GM18526 (cell line): ENCODE data around the gene KCND3.

Source experiments
- POLR2A ChIP-seq: IDR thresholded peaks from 3 replicates; pipeline ENCODE4 v1.6.1; 2011; ENCODE audit not compliant: insufficient read length; ENCODE audit errors: extremely low read depth

KCND3 gene

DNA sequence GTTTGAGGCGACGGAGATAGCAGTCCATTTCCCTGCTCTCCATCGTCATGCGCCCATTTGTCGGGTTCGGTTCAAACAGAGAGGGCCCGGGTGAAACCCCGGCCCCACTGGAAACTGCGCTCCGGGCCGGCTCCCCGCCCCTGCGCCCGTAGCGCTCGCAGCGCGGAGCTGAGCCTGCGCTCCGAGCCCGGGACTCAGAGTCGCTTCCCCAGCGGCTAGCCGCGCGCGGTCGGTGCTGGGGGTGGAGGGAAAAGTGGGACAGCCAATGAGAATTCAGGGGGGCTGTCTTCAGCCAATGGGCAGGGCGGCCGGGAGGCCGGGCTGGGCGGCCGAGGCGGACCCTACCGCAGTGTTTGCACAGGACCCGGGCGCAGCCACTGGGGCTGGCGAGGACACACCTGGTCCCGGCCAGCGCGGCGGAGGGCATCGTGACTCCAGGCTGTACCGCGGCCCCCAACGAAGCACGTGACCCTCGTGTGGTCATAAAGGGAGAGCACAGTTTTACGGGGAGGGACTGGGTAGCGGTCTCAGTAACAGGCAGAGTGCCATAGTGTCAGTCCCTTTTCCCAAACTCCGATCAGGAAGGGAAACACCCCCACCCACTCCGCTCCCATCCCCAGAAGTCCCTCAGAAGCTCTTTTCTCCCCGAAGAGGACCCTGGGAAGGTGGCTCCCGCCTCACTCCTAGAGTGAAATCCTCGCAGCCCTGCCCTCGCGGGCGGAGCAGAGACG lies 250.1 kb downstream of the KCND3 start, which contains the start of gene INKA2:
Gene INKA2 (minus strand): TSS at position 202 of the 731 bp plus-strand sequence. CDS start 153 bp downstream, at position 49.
- peak; percentile 66 for TF ChIP-seq POLR2A

DNA sequence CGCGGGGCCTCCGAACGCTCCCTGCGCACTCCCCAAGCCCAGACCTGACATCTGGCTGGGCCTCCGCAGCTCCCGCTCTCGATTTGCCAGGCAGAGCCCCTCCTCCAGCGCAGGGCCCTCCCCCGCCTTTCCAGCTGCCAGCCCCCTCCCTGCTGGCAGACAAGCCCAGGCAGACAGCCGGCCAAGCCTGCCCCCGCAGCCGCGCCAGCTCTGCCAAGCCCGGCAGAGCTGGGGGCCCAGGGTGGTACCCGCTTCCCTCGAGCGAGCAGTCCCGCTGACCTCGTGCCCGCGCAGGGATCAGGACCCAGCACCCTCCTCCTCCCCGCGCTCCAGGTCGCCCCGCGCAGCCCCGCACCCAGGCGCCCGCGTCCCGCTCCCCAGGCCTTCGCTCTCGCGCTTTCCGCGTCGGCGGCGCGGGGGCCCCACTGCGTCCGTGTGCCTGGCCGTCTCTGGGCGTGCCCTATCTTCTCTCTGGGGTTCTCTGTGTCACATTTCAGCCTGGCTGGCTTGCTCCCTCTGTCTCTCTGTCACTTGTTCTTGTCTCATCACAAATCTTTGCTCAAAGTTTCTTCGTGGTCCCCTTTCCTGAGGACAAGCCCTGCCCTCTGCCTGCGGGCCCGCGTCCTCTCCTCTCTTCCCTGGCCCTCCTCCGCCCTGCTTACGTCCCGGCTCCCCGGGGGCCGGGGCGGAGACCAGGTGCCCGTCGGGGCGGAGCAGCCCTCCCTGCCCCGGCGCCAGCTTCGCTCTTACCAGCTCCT lies 250.9 kb downstream of the KCND3 start:
- peak; percentile 58 for TF ChIP-seq POLR2A

DNA sequence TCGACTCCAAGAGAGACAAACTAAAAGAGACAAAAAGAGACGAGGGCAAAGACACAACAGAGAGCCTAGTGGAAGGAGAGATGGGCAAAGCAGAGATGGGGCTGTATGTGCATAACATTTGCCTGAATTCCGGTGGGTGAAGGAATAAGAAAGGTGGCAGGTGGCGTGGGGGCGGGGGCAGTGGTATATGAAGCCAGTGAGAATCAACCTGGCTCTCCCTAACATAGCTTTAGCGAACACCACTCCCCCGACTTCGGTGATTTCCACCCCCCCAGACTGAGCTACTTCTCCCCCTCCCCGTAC lies 251.4 kb downstream of the KCND3 start:
- no peak for TF ChIP-seq POLR2A

DNA sequence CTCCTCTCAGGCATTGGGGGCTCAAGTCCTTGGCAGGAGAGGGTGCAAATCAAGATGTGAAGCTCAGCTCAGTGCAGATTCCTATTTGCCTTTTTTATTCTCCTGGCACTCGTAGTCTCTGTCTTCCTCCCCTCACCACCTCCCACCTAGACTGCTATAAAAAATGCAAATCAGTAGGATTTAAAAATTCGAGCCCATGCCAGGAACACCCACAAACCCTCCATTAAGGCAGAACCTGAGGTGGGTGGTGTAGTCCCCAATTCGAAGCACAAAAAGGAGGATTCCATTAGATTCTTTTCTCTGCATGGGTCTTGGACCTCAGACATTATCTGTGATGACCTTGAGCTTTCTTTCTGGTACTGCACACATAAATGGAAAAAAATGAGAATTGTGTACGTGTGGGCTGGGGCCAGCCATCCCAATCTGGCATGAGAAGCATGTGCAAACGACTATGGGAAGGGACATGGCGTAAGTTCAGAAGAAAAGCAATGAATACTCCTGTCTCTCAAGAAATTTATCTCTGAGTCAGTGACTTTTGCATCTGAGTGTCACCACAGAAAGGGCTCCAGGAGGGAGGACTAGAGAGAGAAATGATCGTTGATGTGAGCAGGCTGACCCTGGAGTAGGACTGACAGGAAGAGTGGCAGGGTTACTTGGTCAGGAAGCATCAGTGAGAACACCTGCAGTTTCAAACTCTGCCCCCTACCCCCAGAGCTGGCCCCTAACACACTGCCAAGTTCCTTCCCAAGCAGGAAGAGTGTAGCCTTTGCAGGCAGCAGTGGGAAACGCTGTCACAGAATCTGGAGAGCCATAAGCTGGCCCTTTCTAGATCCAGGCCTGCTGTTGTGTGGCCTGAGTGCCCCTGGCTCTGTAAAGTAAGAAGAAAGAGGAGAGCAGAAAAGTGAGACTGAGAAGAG lies 252.0 kb downstream of the KCND3 start:
- TF ChIP-seq POLR2A: no peak

DNA sequence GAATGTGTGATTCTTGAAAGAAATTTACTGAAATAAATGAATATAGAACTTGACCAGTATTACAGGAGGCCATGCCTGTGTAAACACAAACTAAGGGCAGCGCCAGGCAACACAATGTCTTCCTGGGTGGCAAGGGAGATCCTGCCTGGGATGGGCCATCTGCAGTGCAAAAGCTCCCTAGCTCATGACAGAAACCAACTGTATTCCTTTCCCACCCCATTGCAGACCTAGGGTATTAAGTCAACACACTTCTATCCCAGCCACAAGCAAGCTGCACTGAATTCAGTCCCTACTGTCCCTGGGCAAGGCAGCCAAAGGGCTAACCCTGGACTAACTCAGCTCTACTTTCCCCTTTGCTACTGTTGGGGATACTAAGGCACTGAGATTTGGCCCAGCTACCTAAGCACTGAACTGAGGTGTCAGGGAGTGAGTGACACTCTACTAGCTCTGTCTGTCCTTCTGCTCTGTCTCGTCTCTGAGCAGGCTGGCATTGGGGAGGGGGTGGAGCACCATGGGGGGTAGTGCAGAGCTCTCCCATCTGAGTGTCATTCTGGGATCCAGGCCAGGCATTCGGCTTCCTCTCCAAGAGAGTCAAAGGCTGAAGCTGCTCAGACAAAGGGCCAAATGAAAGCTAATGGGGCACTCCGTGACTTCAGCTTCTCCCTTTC lies 252.8 kb downstream of the KCND3 start:
- no peak for TF ChIP-seq POLR2A

DNA sequence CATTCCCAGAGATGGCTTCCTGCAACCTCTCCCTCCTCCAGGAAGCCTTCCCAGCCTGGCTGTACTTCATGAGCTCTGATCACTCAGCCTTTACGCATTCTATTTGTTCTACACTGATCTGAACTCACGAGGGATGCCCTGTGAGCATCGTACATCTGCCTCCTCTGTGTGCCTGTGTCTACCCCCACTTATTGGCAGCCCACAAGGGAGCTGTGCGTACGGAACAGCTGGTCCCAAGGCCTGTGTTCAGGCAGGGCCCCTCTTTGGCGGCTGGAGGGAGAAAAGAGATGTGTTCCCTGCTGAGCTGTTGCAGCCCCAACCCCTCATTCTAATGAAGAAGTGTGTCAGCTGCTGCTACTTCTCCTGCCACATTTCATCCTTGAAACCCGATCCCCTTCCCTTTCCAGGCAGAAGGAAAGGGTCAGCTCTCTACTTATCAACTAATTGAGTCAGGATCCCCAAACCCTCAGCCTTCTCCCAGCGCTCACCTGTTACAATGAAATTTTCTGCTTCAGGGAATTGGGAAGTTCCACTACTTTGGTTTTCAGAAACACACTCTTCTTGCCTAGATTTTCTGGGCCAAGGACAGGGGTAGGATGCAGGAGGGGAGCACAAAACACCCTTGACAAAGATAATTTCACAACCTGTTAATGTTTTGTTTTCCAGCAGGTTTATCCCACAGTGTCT lies 253.5 kb downstream of the KCND3 start:
- no peak for TF ChIP-seq POLR2A

DNA sequence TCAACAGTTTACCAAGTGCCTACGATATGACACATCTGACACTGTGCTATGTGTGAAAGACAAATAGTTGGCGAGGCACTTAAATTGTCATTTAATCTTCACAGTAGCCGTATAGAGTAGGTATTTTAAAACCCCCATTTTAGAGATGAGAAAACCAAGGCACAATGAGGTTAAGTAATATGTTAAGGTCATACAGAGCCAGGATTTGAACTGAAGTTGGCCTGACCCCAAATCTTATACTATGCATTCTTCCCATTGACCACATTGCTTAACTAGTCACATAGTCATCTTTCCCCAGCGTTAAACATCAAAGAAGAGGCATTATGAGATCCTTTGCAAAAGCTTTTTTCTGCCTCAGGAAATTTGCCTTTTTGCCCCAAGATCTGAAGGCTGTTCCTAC lies 254.1 kb downstream of the KCND3 start:
- TF ChIP-seq POLR2A: no peak

DNA sequence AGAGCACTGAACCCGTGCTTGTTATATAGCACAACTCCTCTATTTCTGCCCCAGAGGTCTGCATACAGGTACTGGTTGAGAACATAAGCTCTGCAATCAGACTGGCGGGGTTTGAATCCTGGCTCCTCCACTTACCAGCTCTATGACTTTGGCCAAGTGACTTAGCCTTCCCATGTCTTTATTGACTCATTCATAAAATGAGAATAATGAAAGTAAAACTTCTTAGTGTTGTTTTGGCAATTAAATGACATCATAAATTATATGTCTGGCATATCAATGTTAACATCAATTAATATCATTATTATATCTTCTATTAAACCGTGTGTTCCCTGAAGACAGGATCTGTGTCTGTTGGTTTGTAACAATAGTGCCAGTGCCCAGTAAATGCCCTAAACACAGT lies 254.6 kb downstream of the KCND3 start:
- TF ChIP-seq POLR2A: no peak

DNA sequence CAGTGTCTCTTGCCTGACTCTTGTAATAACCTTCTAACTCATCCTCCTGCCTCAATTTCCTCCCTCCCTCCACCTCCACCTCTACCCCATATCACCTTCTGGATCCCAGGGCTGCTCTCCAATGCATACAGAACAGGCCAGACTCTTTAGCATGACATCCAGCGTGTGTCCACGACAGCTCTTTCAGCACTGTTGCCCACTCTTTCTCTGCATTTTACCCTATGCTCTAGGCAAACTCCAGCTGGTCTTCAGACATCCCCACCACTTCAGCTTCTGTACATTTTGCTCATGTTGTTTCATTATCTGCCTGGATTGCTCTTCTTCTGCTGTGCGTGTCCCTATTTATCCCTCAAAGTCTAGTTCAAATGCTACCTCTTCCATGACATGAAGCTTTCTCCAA lies 255.0 kb downstream of the KCND3 start:
- TF ChIP-seq POLR2A: no peak

DNA sequence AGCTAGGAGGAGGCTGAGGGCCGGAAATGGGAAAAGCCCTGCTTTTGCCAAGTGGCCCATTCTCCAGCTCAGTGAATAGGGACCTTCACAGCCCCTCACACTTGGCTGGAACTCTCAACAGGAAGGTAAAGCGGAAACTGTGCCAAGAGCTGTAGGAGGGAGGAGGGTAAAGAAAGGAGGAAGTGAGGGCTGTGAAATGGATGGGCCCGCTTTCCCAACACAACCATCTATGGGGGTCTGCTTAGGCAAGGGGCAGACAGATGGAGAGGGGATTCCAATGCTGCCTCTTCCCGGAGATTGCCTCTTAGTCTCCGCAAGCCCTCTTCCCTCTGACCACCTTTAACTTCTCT lies 255.5 kb downstream of the KCND3 start:
- TF ChIP-seq POLR2A: no peak

DNA sequence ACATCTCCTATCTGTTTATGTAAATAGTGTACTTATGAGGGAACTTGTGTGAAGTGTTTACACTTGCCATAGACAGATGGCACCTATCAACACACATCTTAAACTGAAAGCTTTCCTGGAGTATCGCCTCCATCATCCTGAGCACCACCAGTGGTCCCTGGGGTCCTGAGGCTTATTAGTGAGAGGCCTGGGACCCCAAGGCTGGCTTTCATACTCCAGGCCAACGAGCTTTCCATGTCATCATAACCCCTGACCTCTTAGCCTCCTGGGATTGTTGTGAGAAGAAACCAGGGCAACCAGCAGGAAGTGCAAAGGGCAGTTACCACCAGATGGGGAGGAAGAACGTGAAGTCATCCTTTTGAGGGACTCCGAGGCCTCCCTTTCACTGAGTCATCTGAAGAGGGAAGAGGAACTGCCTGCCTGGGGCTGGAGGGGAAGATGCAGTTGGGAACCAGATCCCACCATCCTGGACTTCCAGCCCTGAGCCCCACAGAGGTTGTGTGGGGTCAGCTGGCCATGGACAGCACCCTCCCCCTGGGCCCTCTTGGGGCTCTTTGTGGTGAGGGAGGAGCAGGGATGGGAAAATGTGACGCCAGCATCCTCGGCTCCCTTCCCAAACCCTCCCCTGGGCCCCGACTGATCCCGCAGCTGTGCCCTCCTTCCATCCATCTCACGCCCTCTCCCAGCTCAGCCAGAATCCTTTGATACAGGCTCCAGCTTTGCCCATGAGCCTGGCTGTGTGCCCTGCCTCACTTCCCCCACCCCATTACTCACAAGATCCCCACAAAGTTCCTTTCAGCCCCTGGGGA lies 256.1 kb downstream of the KCND3 start:
- TF ChIP-seq POLR2A: no peak

DNA sequence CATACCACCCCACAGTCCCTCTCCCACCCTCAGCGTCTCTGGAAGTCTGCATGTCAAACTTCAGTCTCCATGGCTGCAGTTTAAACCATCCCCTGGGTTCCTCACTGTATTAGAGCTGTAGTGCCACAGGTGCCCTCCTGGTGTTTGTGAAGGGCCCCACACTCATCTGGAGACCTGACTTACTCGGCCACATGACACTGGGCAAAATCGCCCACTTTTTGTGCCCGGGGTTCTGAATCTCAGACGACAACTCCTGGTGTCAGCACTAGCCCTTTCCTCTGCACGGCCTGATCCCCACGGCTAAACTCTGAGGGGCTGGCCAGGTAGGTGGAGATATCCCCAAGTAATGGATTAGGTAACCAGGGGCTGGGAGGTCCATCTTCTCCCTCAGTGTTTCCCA lies 256.8 kb downstream of the KCND3 start:
- no peak for TF ChIP-seq POLR2A

DNA sequence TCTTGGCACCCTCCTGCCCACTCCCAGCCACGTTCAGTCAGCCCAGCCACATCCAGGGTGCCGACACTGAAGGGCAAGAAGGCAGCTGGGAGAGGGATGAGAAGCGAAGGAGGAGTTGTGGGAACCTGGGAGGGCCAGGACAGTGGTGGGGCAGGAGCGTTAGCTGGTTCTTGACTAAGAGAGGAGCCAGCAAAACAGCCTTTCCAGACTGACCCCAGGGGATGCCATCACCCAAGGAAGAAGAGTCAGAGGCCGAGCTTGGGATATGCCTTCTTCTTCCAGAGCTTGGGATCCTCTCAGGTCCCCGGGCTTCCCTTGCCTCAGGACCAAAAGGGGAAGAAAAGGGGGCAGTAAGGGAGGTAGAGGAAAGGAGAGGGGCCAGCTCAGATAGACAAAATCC lies 257.5 kb downstream of the KCND3 start:
- no peak for TF ChIP-seq POLR2A

DNA sequence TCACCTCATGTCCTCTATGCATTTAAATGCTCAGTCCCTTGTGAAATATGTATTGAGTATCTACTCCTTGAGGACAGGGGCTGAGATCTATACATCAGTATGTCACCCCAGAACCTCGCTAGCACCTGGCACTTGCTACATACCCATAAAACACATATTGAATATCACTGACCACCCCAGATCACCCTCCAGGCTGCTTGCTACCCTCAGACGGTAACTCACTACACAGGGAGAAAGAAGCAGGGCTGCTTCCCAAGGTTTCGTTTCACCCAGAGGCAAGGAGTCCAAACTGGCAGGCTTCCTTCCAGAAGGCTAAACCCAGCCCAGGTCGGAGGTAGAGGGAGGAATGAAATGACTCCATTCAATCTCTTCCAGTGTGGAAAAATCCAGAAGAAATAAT lies 258.8 kb downstream of the KCND3 start:
- TF ChIP-seq POLR2A: no peak
